Endothelial cell (in vitro differentiated cells): Measurements from ENCODE around the gene PTPRN2. TPM values are rescaled to one million over a fixed set of nuclear protein-coding genes. Genes with fewer than 3 reads are reported as not detected.
A peak's percentile ranks its signal among the peaks of the same experiment; 100 is the strongest.

Experiments used
- DNase-seq: peaks from one replicate; pipeline ENCODE4 v3.0.0; 2021; ENCODE audit warnings: low spot score
- H3K27ac Mint-ChIP-seq: one replicate; pipeline ENCODE4 v1.8.0; 2021; ENCODE audit warnings: mixed read lengths, inconsistent platforms; ENCODE audit not compliant: unreplicated experiment
- H3K27me3 Mint-ChIP-seq: one replicate; pipeline ENCODE4 v1.8.0; 2021; ENCODE audit warnings: mild to moderate bottlenecking, moderate library complexity, mixed read lengths, inconsistent platforms; ENCODE audit not compliant: unreplicated experiment
- H3K36me3 Mint-ChIP-seq: one replicate; pipeline ENCODE4 v1.8.0; 2021; ENCODE audit warnings: mild to moderate bottlenecking, low read depth, mixed read lengths, inconsistent platforms; ENCODE audit not compliant: unreplicated experiment
- H3K4me1 Mint-ChIP-seq: one replicate; pipeline ENCODE4 v1.8.0; 2021; ENCODE audit warnings: mild to moderate bottlenecking, mixed read lengths, inconsistent platforms; ENCODE audit not compliant: unreplicated experiment
- H3K4me3 Mint-ChIP-seq: one replicate; pipeline ENCODE4 v1.8.0; 2021; ENCODE audit warnings: mild to moderate bottlenecking, mixed read lengths, inconsistent platforms; ENCODE audit not compliant: unreplicated experiment
- H3K9me3 Mint-ChIP-seq: one replicate; pipeline ENCODE4 v1.8.0; 2021; ENCODE audit warnings: mixed read lengths, inconsistent platforms; ENCODE audit not compliant: unreplicated experiment
- total RNA-seq: library from RNA; stranded (reverse); fragmentation: NEBNext Ultra II Directional; extraction: Animal tissue kit (Norgen Biotek cat#: 25700); gene quantifications from one replicate; pipeline ENCODE4 v1.2.1, GENCODE V29; 2021; ENCODE audit not compliant: unreplicated experiment
- TF ChIP-seq, protein P1 (sequence below): fragments of 200-600 bp; sonication (generic); IDR thresholded peaks from one replicate; pipeline ENCODE4 v1.5.0; 2021; ENCODE audit warnings: antibody characterized with exemption; ENCODE audit not compliant: unreplicated experiment

Gene PTPRN2
- total RNA-seq, 1 donor from 2014 or later = 0.18 TPM

DNA sequence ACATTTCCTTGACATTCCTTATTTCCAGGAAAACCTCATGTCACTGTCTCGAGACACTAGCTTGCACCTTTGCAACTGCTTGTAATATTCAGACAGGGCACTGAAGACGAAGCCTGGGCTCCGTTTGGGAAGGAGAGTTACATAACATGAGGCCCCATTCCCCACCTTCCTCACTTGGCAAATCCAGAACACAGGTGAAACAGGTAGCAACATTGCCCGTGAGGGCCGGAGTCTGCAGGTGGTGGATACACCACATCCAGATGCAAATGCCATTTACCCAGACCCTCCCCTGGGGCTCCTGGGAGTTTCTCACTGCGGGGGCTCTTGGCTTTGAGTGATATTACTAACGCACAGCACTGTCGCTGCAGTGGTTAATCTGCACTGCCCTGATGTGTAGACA is 491.0 kb downstream of the PTPRN2 start:
- TF ChIP-seq, protein P1, sequence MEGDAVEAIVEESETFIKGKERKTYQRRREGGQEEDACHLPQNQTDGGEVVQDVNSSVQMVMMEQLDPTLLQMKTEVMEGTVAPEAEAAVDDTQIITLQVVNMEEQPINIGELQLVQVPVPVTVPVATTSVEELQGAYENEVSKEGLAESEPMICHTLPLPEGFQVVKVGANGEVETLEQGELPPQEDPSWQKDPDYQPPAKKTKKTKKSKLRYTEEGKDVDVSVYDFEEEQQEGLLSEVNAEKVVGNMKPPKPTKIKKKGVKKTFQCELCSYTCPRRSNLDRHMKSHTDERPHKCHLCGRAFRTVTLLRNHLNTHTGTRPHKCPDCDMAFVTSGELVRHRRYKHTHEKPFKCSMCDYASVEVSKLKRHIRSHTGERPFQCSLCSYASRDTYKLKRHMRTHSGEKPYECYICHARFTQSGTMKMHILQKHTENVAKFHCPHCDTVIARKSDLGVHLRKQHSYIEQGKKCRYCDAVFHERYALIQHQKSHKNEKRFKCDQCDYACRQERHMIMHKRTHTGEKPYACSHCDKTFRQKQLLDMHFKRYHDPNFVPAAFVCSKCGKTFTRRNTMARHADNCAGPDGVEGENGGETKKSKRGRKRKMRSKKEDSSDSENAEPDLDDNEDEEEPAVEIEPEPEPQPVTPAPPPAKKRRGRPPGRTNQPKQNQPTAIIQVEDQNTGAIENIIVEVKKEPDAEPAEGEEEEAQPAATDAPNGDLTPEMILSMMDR = no peak
- DNase-seq = no peak
- H3K36me3 Mint-ChIP-seq = peaks cover 21% of the 10 kb centered on the region
- peaks cover 55% of the 10 kb centered on the region for H3K9me3 Mint-ChIP-seq
- no peak overlapping the region for H3K27ac Mint-ChIP-seq
- H3K4me1 Mint-ChIP-seq = no peaks in the 10 kb centered on the region
- peaks cover 9% of the 10 kb centered on the region for H3K27me3 Mint-ChIP-seq
- no peak overlapping the region for H3K4me3 Mint-ChIP-seq

DNA sequence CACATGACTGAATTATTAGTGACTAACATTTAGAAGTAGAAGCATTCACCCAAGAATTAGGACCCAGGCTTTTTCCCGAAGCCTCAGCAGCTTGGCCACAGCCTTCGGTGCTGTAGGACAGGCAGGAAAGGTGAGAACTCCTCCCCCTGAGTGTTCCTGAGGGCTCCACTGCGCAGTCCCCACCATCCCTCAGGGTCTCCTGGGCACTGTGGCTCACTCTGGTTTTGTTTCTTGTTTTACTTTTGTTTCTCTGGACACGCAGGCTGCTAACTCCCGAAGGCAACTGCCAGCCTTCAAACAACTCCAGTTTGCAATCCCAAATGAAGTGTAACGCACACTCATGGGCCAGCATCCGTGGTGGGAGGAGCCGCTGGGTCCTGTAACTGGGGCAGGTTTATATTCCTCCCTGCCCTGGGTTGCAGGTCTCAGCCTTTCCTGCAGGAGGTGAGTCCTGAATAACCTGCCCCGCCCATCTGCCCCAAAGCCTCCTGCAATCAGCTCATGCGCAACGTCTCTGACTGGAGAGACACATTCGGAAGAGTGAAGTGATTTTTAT is 492.9 kb downstream of the PTPRN2 start:
- Mint-ChIP-seq H3K4me3 (no peak overlapping the region), H3K9me3 (peaks cover 41% of the 10 kb centered on the region), H3K27me3 (peaks cover 4% of the 10 kb centered on the region), H3K4me1 (no peaks in the 10 kb centered on the region), H3K27ac (no peak overlapping the region), H3K36me3 (peaks cover 13% of the 10 kb centered on the region)
- TF ChIP-seq, protein P1 = no peak
- no peak for DNase-seq

DNA sequence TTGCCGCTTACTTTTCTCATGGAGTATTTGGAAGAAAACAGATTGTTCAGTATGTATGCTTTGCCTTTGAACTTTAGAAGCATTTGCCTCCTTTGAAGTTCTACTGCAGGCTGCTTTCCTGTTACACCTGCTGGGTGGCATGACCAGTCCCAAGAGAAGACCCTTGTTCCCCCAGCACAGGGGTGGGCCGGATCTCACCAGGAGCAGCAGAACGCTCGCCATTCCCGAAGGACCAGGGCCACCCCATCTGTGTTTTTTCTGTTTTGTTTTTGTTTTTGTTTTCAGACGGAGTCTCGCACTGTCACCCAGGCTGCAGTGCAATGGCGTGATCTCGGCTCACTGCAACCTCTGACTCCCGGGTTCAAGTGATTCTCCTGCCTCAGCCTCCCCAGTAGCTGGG is 493.6 kb downstream of the PTPRN2 start:
- DNase-seq = no peak
- H3K36me3 Mint-ChIP-seq = peaks cover 15% of the 10 kb centered on the region
- H3K9me3 Mint-ChIP-seq = peaks cover 44% of the 10 kb centered on the region
- H3K4me1 Mint-ChIP-seq = no peaks in the 10 kb centered on the region
- TF ChIP-seq, protein P1 = no peak
- H3K27ac Mint-ChIP-seq = no peak overlapping the region
- peaks cover 3% of the 10 kb centered on the region for H3K27me3 Mint-ChIP-seq
- H3K4me3 Mint-ChIP-seq = no peak overlapping the region

DNA sequence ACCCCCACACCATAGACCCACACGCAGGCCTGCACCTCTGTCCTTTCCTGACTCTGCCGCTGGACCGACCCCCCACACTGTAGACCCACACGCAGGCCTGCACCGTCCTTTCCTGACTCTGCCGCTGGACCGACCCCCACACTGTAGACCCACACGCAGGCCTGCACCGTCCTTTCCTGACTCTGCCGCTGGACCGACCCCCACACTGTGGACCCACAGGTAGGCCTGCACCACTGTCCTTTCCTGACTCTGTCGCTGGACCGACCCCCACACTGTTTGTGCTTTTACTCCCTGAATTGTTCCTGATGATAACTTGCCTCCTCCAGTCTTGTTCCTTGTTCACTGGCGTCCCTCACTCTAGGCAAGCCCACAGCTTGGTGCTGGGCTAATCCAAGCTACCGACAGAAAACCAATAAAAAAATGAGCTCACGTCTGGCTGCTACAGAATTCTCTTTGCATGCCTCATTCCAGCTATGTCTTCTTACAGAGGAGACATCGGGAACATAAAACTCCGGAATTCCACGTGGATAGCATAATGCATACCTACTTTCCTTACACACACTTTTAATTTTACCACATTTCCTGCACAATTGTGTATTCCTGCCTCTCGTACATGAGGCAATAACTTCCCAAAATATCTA is 494.3 kb downstream of the PTPRN2 start:
- Mint-ChIP-seq H3K4me1 (no peaks in the 10 kb centered on the region), H3K36me3 (peaks cover 15% of the 10 kb centered on the region), H3K27me3 (peaks cover 3% of the 10 kb centered on the region), H3K27ac (no peak overlapping the region), H3K9me3 (peaks cover 40% of the 10 kb centered on the region), H3K4me3 (peak overlapping the region; percentile 50)
- TF ChIP-seq, protein P1 = no peak
- no peak for DNase-seq

DNA sequence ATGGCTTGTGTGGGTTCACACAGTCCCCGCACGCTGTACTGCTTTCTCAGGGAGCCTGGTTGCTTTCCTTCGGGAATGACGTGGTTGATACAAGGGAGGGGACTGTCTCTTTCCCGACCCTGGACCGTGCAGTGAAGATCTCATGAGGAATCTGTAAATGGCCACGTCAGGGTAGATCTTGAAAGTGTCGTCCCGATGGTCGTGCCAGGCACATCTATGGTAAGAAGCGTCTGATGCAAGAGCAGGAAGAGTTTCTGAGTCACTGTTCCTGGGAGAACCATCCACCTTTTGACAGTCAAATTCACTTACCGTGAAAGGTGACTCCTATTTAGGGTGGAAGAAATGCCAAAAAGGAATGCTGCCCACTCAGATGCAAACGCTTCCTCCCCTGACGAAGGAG is 500.4 kb downstream of the PTPRN2 start:
- H3K27ac Mint-ChIP-seq = no peak overlapping the region
- TF ChIP-seq, protein P1 = no peak

More for the DNA sequence above, 500.4 kb downstream of the PTPRN2 start:
- Mint-ChIP-seq H3K27me3 (peaks cover 12% of the 10 kb centered on the region), H3K4me3 (no peak overlapping the region), H3K36me3 (peaks cover 26% of the 10 kb centered on the region), H3K9me3 (peaks cover 44% of the 10 kb centered on the region), H3K4me1 (no peaks in the 10 kb centered on the region)
- DNase-seq = no peak
